ENCODE results near the gene XPR1.

DNA sequence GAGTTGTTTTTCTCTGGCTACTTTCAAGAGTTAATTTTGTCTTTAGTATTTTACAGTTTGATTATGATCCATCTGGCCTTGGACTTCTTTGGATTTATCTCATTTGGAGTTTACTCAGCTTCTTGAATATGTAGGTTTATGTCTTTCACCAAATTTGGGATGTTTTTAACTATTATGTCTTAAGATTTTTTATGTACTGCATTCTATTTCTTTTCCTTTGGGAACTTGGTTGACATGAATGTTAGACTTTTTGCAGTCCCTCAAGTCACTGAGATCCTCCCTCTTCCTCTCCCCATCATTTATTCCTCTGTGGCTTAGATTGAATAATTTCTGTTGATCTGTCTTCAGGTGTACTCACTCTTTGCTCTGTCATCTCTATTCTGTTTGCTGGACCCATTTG, 112.0 kb downstream of the XPR1 start:
- TF ChIP-seq SMARCA5 (IDR thresholded peaks at IDR 0.05): no peak
- TF ChIP-seq, protein P1, sequence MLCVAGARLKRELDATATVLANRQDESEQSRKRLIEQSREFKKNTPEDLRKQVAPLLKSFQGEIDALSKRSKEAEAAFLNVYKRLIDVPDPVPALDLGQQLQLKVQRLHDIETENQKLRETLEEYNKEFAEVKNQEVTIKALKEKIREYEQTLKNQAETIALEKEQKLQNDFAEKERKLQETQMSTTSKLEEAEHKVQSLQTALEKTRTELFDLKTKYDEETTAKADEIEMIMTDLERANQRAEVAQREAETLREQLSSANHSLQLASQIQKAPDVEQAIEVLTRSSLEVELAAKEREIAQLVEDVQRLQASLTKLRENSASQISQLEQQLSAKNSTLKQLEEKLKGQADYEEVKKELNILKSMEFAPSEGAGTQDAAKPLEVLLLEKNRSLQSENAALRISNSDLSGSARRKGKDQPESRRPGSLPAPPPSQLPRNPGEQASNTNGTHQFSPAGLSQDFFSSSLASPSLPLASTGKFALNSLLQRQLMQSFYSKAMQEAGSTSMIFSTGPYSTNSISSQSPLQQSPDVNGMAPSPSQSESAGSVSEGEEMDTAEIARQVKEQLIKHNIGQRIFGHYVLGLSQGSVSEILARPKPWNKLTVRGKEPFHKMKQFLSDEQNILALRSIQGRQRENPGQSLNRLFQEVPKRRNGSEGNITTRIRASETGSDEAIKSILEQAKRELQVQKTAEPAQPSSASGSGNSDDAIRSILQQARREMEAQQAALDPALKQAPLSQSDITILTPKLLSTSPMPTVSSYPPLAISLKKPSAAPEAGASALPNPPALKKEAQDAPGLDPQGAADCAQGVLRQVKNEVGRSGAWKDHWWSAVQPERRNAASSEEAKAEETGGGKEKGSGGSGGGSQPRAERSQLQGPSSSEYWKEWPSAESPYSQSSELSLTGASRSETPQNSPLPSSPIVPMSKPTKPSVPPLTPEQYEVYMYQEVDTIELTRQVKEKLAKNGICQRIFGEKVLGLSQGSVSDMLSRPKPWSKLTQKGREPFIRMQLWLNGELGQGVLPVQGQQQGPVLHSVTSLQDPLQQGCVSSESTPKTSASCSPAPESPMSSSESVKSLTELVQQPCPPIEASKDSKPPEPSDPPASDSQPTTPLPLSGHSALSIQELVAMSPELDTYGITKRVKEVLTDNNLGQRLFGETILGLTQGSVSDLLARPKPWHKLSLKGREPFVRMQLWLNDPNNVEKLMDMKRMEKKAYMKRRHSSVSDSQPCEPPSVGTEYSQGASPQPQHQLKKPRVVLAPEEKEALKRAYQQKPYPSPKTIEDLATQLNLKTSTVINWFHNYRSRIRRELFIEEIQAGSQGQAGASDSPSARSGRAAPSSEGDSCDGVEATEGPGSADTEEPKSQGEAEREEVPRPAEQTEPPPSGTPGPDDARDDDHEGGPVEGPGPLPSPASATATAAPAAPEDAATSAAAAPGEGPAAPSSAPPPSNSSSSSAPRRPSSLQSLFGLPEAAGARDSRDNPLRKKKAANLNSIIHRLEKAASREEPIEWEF (IDR thresholded peaks at IDR 0.05; ENCODE audit: insufficient replicate concordance, low read depth, low read length): no peak
- no peak for TF ChIP-seq CREM (IDR thresholded peaks at IDR 0.05; ENCODE audit: low read depth)
- no peak for TF ChIP-seq ZBED1 (IDR thresholded peaks at IDR 0.05; ENCODE audit: borderline replicate concordance)
